HG03378 (cell line): ENCODE results near the gene OBP2B.

Experiments used
- ATAC-seq: cut with Tn5 transposase; IDR thresholded peaks from one replicate; pipeline ENCODE4 v1.9.1; 2021; ENCODE audit warnings: mild to moderate bottlenecking, moderate library complexity; ENCODE audit not compliant: unreplicated experiment

The OBP2B gene

GRCh38 chr9:133202688-133203453 lies 6.2 kb downstream of the OBP2B start:
- no peak for ATAC-seq

DNA sequence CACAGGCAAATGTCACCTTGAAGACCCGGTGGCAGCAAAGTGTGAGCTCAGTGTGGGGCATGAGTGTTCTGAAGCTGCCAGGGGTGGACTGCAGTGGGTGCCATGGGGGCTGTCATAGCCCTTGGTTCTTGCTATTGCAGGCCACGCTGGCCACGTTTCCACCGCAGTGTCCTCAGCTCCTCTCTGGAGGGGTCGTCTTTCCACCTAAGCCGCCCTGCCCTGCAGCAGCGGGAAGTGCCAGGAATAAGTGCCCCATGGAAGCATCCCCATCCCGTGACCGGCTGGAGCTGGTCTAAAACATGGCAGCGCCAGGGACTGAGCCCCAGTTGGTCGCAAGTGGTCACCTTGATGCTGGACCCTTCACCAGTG lies 6.9 kb downstream of the OBP2B start:
- no peak for ATAC-seq

- no peak for ATAC-seq
Measured at GRCh38 chr9:133201424-133202144, 7.5 kb downstream of the OBP2B start.

GRCh38 chr9:133200631-133201030 lies 8.4 kb downstream of the OBP2B start:
- ATAC-seq, result no peak

- ATAC-seq, result no peak
Measured at GRCh38 chr9:133199648-133200321, 9.3 kb downstream of the OBP2B start.

DNA sequence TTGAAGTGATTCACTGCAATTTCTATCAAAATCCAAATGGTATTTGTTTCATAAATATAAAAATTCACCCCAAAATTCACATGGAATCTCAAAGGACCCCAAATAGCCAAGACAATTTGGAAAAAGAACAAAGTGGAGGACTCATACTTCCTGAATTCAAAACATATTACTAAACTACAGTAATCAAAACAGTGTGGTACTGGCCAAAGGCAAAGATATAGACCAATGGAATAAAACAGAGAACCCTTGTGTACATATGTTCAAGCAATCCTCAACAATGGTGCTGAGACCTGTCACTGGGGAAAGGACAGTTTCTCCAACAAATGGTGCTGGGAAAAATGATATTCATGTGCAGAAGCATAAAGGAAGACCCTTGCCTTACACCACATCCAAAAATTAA lies 14.0 kb downstream of the OBP2B start:
- ATAC-seq, result no peak

DNA sequence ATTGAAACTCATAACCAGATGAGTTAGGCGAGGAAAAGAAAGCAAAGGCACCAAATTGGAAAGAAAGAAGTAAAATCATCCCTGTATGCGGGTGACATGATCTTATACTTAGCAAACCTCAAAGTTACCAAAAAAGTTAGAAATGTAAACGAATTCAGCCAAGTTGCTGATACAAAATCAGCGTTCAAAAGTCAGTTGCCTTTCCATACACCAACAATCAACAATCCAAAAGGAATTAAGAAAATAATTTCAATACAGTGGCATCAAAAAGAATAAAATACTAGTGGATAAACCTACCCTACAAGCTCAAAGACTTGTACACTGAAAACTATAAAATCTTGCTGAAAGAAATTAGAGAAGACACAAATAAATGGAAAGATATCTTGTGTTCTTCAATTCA lies 14.5 kb downstream of the OBP2B start:
- no peak for ATAC-seq

DNA sequence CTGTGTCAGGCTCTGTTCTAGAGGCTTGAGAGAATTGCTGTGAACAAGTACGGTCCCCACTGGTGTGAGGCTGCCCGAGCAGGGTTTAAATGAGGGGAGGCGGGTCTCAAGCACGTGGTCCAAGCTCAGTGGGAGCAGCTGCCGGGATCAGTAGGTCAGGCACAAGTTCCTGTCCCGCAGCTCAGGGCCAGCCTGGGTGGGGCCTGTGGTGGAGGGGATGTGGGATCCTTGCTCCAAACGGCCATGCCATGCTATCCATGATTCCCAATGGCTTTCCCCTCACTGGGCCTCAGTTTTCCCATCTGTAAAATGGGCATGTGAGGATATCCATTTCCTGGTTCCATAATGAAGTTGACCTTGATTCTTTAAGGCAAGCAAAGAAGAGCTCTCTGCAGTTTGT lies 17.1 kb downstream of the OBP2B start:
- no peak for ATAC-seq

GRCh38 chr9:133189826-133190225 lies 19.2 kb downstream of the OBP2B start:
- no peak for ATAC-seq

DNA sequence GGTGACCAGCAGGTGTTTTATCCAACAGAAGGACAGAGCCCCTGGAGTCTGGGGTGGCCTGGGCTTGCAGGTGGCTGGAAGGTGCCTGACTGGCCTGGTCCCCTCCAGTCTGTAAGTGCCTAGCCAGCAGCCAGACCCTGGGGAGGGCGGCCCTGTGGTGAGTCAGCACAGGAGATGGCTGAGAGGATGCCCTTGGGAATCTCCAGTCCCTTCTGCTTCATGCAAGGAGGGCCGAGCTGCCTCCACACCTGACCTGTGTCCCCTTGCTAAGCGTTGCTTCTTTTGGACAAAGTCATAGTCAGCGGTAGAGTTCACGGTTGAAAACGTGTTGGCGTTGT lies 20.2 kb downstream of the OBP2B start:
- no peak for ATAC-seq

- ATAC-seq, result no peak
Measured at GRCh38 chr9:133188006-133188842, 20.8 kb downstream of the OBP2B start.

DNA sequence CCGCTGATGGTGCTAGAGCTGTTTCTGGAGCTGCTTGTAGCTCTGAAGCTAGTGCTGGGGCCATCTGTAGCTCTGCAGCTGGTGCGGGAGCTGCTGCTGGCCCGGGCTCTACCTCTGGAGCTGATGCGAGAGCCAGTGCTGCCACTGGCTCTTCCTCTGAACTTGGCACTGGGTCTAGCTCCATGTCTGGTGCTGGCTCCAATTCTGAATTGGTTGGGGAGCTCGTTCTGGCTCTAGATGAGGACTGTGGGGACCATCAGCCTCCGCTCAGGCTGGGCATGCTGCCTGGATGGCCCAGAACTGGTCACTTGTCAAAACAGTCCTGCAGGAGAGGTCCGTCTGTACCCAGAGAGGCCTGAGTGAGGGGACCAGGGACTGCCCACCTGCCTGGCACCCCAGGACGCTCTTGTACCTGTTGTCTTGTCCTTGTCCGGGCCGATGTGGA lies 21.5 kb downstream of the OBP2B start:
- ATAC-seq, result no peak

DNA sequence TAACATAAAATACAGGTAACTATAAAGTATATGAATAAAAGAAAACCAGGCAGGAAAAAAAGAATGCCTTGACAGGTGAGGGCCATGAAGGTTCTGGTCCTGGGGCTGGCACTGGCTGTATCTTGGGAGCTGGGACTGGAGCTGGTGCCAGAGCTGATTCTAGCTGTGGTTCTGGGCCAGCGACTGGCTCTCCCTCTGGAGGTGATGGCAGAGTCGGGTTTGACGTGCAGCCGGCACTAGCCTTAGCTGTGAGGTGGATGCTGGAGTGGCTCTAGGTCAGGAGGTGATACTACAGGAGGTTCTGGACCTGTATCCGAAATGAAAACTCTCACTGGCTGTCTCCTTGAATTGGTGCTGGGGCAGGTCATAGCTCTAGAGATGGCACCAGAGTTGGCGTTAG lies 22.3 kb downstream of the OBP2B start:
- no peak for ATAC-seq

GRCh38 chr9:133184971-133185370 lies 24.1 kb downstream of the OBP2B start:
- no peak for ATAC-seq

- ATAC-seq, result no peak
Measured at GRCh38 chr9:133182151-133182550, 26.9 kb downstream of the OBP2B start.

GRCh38 chr9:133181561-133181960 lies 27.5 kb downstream of the OBP2B start:
- ATAC-seq, result no peak

- ATAC-seq, result no peak
Measured at GRCh38 chr9:133180953-133181352, 28.1 kb downstream of the OBP2B start.

- no peak for ATAC-seq
Measured at GRCh38 chr9:133173056-133173455, 36.0 kb downstream of the OBP2B start.

DNA sequence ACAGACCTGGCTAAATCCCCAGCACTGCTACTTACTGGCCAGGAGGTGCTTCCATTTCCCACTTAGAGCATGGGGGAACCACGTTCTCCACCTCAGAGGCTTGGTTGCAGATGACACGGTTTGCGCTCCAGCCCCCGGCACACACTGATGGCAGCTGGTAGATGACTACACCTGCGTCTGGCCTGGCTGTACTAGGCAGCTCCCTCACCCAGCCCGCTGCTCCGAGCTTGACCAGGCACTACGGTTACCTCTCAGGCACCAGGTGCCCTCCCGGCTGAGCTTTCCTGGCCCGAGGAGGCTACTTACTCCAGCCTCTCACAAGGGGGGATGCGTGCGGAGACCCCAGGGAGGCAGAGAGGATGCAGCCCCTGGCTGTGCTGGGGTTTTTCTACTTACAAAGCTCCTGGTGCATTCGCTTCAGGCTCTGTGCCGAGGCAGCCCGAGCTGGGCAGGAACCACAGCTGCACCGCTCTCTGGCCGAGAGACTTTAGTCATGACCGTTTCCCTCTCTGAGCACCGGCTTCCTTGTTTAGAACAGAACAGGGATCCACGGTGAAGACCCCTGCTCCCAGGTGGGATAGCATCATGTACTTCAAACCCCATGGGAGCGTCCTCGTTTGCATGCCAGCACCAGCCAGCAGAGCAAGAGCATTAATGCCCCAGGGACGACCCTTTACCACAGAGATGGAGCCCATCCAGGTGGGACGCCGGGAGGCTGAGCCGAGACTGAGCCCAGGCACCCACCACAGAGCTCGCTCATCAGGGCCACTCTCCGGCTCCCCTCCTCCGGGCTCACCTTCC lies 37.7 kb downstream of the OBP2B start:
- ATAC-seq, result no peak

DNA sequence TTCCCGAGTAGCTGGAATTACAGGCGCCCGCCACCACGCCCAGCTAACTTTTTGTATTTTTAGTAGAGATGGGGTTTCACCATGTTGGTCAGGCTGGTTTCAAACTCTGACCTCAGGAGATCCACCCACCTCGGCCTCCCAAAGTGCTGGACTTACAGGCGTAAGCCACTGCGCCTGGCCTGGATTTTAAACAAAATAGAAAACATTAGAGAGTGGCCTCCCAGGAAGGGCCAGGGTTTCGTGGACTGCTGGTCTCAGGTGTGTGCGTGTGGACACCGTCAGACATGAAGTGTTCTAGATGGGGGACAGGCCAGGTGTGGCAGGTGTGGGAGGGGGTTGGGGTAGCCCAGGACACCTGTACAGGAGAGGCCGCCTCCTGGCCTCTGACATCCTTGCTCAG lies 38.3 kb downstream of the OBP2B start:
- ATAC-seq, result no peak
